GM12864 (cell line): ENCODE measurements around the gene KSR1.

Experiments
- DNase-seq: peaks from one replicate; pipeline ENCODE4 v3.0.0-alpha.2; 2011; ENCODE audit warnings: low read depth
- H3K4me3 ChIP-seq: 2 replicates; pipeline ENCODE4 v1.5.1; 2011; ENCODE audit warnings: mild to moderate bottlenecking, low read depth, low read length, control low read depth
- TF ChIP-seq, protein P1 (sequence below): IDR thresholded peaks from 2 replicates; pipeline ENCODE4 v1.5.1; 2011; ENCODE audit warnings: low read depth, mild to moderate bottlenecking, moderate library complexity, low read length, control low read depth, inconsistent platforms; ENCODE audit errors: missing control alignments

Gene KSR1

DNA sequence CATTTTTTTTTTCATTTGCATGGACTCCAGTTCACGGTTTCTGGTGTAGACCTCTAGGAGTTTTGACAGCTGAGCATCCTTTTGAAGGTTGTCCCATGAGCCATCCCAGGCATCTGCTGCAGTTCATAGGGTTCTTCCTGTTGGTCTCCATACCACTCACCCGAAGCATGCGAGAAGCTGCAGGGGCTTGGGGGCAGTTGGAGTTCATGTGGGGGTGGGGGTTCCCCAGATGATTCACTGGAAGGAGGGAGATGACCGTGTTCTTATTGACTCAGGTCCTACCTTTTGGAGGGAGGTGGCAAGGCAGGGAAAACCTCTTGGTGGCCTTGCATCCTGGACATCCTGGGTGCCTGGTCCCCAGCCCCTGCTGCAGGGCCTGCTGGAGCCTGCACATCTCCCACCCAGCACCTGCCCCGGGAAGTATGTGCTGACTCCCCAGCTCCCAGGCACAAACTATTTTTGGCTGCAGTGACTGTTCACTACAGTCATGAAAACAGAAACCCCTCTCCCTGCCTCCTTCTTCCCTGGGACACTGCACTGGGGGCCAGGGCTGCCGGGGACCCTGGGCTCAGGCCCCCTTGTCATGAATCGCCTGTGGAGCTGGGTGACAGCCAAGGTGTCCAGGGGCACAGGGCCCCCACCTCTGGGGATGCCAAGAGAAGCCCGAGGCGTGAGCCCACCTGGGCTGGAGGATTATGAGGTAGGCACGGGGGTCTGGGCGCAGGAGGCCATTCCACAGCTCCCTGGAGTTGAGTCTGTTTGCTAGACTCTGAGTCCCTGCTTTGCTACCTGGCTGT, 109.8 kb downstream of the KSR1 start:
- H3K4me3 ChIP-seq = no peak overlapping the region
- DNase-seq = no peak
- TF ChIP-seq, protein P1, sequence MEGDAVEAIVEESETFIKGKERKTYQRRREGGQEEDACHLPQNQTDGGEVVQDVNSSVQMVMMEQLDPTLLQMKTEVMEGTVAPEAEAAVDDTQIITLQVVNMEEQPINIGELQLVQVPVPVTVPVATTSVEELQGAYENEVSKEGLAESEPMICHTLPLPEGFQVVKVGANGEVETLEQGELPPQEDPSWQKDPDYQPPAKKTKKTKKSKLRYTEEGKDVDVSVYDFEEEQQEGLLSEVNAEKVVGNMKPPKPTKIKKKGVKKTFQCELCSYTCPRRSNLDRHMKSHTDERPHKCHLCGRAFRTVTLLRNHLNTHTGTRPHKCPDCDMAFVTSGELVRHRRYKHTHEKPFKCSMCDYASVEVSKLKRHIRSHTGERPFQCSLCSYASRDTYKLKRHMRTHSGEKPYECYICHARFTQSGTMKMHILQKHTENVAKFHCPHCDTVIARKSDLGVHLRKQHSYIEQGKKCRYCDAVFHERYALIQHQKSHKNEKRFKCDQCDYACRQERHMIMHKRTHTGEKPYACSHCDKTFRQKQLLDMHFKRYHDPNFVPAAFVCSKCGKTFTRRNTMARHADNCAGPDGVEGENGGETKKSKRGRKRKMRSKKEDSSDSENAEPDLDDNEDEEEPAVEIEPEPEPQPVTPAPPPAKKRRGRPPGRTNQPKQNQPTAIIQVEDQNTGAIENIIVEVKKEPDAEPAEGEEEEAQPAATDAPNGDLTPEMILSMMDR = no peak

DNA sequence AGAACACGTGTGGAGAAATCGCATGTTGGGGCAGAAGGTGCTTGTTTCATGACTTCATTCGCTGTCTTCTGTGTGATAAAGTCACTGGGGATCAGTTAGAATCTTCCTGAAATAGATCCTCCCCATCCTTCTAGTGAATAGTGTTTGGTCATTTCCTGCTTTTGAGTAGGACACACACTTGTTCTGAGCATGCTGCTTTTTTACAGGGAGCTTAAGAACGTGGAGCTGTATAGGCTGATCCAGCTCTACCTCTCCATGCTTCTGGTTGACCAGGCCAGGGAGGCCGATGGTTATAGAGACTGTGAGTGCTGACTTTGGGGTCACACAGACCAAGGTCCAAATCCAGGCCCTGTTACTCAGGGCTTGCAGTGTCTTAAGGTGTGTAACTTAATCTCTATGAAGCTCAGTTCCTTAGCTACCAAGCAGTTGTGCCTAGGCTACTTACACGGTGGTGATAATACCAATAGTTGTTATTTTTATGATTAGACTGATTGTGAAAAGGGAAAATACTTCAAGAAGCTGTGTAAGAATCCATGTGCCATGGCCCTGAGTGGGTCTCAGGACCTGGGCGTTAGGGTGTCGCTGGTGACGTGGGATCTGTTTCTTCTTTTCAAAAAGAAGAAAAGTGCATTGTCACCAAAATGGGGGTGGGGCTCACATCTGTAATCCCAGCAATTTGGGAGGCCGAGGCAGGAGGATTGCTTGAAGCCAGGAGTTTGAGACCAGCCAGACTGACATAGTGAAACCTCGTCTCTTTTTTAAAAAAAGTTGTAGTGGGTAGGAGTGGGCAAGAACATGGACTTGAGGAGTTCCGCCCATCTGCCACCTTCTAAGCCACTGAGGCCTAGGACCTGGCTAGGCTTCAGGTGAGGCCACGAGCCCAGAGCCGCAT, 110.7 kb downstream of the KSR1 start:
- no peak overlapping the region for H3K4me3 ChIP-seq
- no peak for DNase-seq
- TF ChIP-seq, protein P1 = no peak

DNA sequence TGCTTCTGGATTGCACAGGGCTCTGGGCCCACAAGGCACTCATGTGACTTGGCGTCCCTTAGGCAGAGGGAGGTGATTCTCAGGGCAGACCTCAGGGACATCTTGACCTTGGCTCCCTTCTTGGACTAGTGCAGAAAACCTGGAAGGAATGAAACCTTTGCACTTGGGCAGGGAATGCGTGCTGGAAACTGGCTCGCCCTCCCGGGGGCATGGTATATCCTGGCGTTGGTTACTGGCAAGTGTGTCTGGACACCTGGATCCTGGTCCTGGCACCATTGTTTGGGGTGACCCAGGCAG, 111.3 kb downstream of the KSR1 start:
- TF ChIP-seq, protein P1 = no peak
- DNase-seq = no peak
- H3K4me3 ChIP-seq = no peak overlapping the region

DNA sequence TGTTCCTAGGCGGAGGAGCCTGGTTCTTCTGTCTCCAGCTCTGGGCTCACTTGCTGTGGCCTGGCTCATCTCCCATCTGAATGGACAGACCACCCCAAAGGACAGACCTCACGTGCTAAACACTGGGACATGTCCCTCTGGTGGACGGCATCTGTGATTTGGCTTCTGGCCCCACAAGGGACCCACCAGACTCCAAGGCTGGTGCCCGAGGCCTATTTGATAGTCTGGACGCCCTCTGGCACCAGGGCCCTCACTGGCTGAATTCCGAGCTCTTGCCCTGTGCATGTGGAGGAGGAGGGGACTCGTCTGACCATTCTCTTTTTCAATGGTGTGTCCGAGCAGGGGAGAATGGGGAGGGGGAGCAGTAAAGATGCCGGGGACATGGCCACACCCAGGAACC, 112.0 kb downstream of the KSR1 start:
- no peak for DNase-seq
- H3K4me3 ChIP-seq = no peak overlapping the region

DNA sequence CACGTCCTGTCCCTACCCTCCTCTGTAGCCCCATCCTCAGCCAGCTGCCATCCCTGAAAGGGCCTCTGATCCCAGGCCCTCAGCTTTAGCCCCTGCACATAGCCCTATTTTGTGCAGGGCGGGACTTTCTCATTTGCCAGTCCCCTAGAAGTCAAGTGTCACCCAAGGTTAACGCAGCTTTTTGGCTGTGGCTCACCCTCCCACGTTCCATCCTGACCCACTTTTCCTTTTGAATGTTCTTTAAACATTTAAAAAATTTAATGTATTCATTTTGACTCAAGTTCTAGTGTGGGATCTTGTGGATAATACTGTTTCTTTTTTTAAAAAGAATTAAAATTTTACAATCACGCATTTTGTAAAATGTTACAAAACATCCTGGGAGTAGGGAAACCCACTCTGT, 112.6 kb downstream of the KSR1 start:
- TF ChIP-seq, protein P1 = no peak
- DNase-seq = no peak
- H3K4me3 ChIP-seq = no peak overlapping the region

More for the DNA sequence above, 112.0 kb downstream of the KSR1 start:
- TF ChIP-seq, protein P1 = no peak

DNA sequence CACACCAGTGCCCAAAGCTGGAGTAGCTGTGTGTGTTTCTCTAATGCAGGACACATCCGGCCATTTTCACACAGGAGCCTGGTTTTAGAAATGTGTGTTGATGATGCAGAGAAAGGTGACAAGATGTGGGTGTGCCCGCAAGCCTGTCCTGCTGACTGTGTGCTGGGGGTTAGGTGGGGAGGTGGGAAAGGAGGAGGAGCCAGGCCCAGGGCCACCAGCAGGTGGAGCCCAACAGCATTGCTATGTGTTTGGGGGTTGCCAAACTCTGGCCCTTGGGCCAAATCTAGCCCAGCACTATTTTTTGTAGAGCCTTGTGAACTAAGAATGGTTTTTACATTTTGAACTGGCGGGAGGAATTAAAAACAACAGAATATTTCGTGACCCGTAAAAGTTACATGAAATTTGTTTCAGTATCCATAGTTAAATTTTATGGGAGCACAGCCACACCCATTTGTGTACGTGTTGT, 113.0 kb downstream of the KSR1 start:
- TF ChIP-seq, protein P1 = peak; percentile 82
- no peak for DNase-seq
- H3K4me3 ChIP-seq = no peak overlapping the region
